GM23338 (cell line): Measurements from ENCODE around the gene SPTB. TPM values are rescaled to one million over a fixed set of nuclear protein-coding genes. Genes with fewer than 3 reads are reported as not detected.

ENCODE experiments used
- ATAC-seq: fragments of 200-7000 bp; cut with Tn5 transposase; 3 replicates; pipeline ENCODE4 v1.9.1; 2020
- DNase-seq: peaks from one replicate; pipeline ENCODE4 v3.0.0-alpha.2; 2015; ENCODE audit warnings: low spot score
- H2AFZ ChIP-seq: fragments of 200-600 bp; sonication (generic); 2 replicates; pipeline ENCODE4 v1.8.0; 2016; ENCODE audit warnings: antibody characterized with exemption, mild to moderate bottlenecking, moderate library complexity
- H3F3A ChIP-seq: fragments of 200-600 bp; sonication (generic); replicated peaks from 2 replicates; pipeline ENCODE4 v1.8.0; 2017; ENCODE audit warnings: antibody characterized with exemption, mixed run types, low read depth
- H3K27ac ChIP-seq: fragments of 200-600 bp; sonication (generic); 2 replicates; pipeline ENCODE4 v1.6.1; 2016; ENCODE audit warnings: low read depth
- H3K27me3 ChIP-seq: fragments of 200-600 bp; sonication (generic); 2 replicates; pipeline ENCODE4 v1.8.0; 2016; ENCODE audit warnings: mild to moderate bottlenecking, mixed run types, moderate library complexity; ENCODE audit not compliant: insufficient read depth
- H3K36me3 ChIP-seq: fragments of 200-600 bp; sonication (generic); 2 replicates; pipeline ENCODE4 v1.8.0; 2016; ENCODE audit warnings: mild to moderate bottlenecking; ENCODE audit not compliant: insufficient read depth
- H3K4me1 ChIP-seq: fragments of 200-600 bp; sonication (generic); 2 replicates; pipeline ENCODE4 v1.8.0; 2016; ENCODE audit warnings: mild to moderate bottlenecking, moderate library complexity; ENCODE audit not compliant: insufficient read depth
- H3K4me2 ChIP-seq: fragments of 200-600 bp; sonication (generic); 2 replicates; pipeline ENCODE4 v1.7.1; 2017; ENCODE audit warnings: mixed run types
- H3K4me3 ChIP-seq: fragments of 200-600 bp; sonication (generic); 2 replicates; pipeline ENCODE4 v1.6.1; 2016; ENCODE audit warnings: mixed run types
- H3K79me2 ChIP-seq: fragments of 200-600 bp; sonication (generic); replicated peaks from 2 replicates; pipeline ENCODE4 v1.8.0; 2017; ENCODE audit warnings: mild to moderate bottlenecking; ENCODE audit not compliant: insufficient read depth
- H3K9me2 ChIP-seq: fragments of 200-600 bp; sonication (generic); 2 replicates; pipeline ENCODE4 v1.8.0; 2017; ENCODE audit not compliant: insufficient read depth
- H4K20me1 ChIP-seq: fragments of 200-600 bp; sonication (generic); replicated peaks from 2 replicates; pipeline ENCODE4 v1.8.0; 2017; ENCODE audit warnings: mild to moderate bottlenecking; ENCODE audit not compliant: insufficient read depth
- H3K27ac Mint-ChIP-seq: 2 replicates; pipeline ENCODE4 v1.8.0; 2020; ENCODE audit warnings: inconsistent platforms, mild to moderate bottlenecking, moderate library complexity, mixed read lengths
- H3K27me3 Mint-ChIP-seq: 3 replicates; pipeline ENCODE4 v1.8.0; 2022; ENCODE audit warnings: low read depth, mild to moderate bottlenecking, moderate library complexity, mixed read lengths, inconsistent platforms; ENCODE audit not compliant: insufficient read depth, poor library complexity
- H3K36me3 Mint-ChIP-seq: 3 replicates; pipeline ENCODE4 v1.8.0; 2021; ENCODE audit warnings: low read depth, mild to moderate bottlenecking, inconsistent platforms, moderate library complexity, mixed read lengths
- H3K4me1 Mint-ChIP-seq: 3 replicates; pipeline ENCODE4 v1.8.0; 2020; ENCODE audit warnings: mild to moderate bottlenecking, inconsistent platforms, mixed read lengths
- H3K4me3 Mint-ChIP-seq: 3 replicates; pipeline ENCODE4 v1.8.0; 2021; ENCODE audit warnings: moderate library complexity, mild to moderate bottlenecking, inconsistent platforms, mixed read lengths
- H3K9me3 Mint-ChIP-seq: 3 replicates; pipeline ENCODE4 v1.8.0; 2020; ENCODE audit warnings: moderate library complexity, mild to moderate bottlenecking, inconsistent platforms, mixed read lengths
- CREB1 ChIP-seq: fragments of 250-450 bp; sonication (Bioruptor Pico); IDR thresholded peaks from 2 replicates; pipeline ENCODE4 v1.5.0; 2020; ENCODE audit warnings: low read depth, mild to moderate bottlenecking, moderate library complexity
- EZH2 ChIP-seq: fragments of 200-600 bp; sonication (generic); IDR thresholded peaks from one replicate; pipeline ENCODE4 v1.8.0; 2017; ENCODE audit warnings: antibody characterized with exemption, mild to moderate bottlenecking, low read depth; ENCODE audit not compliant: unreplicated experiment
- EZH2phosphoT487 ChIP-seq: fragments of 200-600 bp; sonication (generic); IDR thresholded peaks from one replicate; pipeline ENCODE4 v1.8.1; 2018; ENCODE audit warnings: antibody characterized with exemption; ENCODE audit not compliant: unreplicated experiment
- JUNB ChIP-seq: IDR thresholded peaks from one replicate; pipeline ENCODE4 v1.6.1; 2016; ENCODE audit warnings: antibody characterized with exemption; ENCODE audit not compliant: unreplicated experiment
- NANOG ChIP-seq: IDR thresholded peaks from 2 replicates; pipeline ENCODE4 v1.6.1; 2016; ENCODE audit warnings: antibody characterized with exemption, borderline replicate concordance
- POLR2AphosphoS5 ChIP-seq: IDR thresholded peaks from 2 replicates; pipeline ENCODE4 v1.6.1; 2016; ENCODE audit warnings: antibody characterized with exemption, low read depth
- STAT1 ChIP-seq: IDR thresholded peaks from one replicate; pipeline ENCODE4 v1.6.1; 2016; ENCODE audit warnings: antibody characterized with exemption; ENCODE audit not compliant: unreplicated experiment
- ZNF114 ChIP-seq: fragments of 250-450 bp; sonication (Bioruptor Pico); IDR thresholded peaks from 2 replicates; pipeline ENCODE4 v1.5.0; 2020; ENCODE audit warnings: mild to moderate bottlenecking, moderate library complexity
- ZNF331 ChIP-seq: fragments of 250-450 bp; sonication (Bioruptor Pico); IDR thresholded peaks from 2 replicates; pipeline ENCODE4 v1.5.0; 2020; ENCODE audit warnings: low read depth, mild to moderate bottlenecking, moderate library complexity
- polyA plus RNA-seq: library from polyadenylated mRNA; unstranded; fragments of >200 nt; fragmentation: Nextera tagmentation; extraction: Ambion mirVana; gene quantifications from 2 replicates; pipeline ENCODE4 v1.2.1, GENCODE V29; 2016
- total RNA-seq: library from RNA; depleted of rRNA; stranded (reverse); fragments of >200 nt; shearing (Covaris generic); gene quantifications from 2 replicates; pipeline ENCODE4 v1.2.3, GENCODE V29; 2014
- TF ChIP-seq, protein P1 (sequence below), 2 experiments: fragments of 200-600 bp in 1 of 2; sonication (generic) in 1 of 2; conservative IDR thresholded peaks; 2 replicates each; pipeline versions ENCODE4 v1.5.1 to v1.6.1; 2016 to 2017; ENCODE audit warnings: antibody characterized with exemption in 2 of 2, low read depth in 2 of 2, mild to moderate bottlenecking in 2 of 2, moderate library complexity in 1 of 2
- TF ChIP-seq, protein P2 (sequence below): fragments of 250-450 bp; sonication (Bioruptor Pico); IDR thresholded peaks from 2 replicates; pipeline ENCODE4 v1.5.0; 2020; ENCODE audit warnings: mild to moderate bottlenecking, moderate library complexity
- TF ChIP-seq, protein P3 (sequence below): IDR thresholded peaks from 2 replicates; pipeline ENCODE4 v1.6.1; 2016; ENCODE audit warnings: antibody characterized with exemption
- TF ChIP-seq, protein P4 (sequence below): IDR thresholded peaks from one replicate; pipeline ENCODE4 v1.6.1; 2018; ENCODE audit warnings: antibody characterized with exemption; ENCODE audit not compliant: unreplicated experiment

SPTB gene
- total and polyA plus RNA-seq, 2 experiments from 2014 or later, result 1.1 to 1.9 TPM

DNA sequence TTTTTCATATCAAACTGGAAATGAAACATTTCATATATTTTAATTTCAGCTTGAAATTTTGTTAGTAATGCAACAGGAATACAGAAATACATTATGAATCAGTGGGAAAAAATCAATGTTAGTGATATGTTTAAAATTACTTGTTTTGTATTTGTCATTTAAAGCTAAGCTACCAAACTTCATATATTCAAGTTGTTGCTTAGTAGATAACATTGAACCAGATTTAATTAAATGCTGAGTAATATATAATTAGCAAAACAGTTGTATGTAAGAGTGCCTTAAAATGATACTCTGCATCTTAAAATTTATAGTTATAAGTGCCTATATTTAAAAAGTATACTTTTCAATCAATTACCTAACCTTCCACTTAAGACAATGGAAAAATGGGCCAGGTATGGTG, 39.5 kb upstream of the SPTB start:
- Histone ChIP-seq H3K4me2 (no peak overlapping the region), H3K4me3 (no peak overlapping the region), H3F3A (no peaks in the 10 kb centered on the region), H3K27ac (no peak overlapping the region; the same call in 1 of the 2 replicates), H3K9me2 (no peaks in the 10 kb centered on the region), H3K27me3 (no peaks in the 10 kb centered on the region), H4K20me1 (0 out of 2 replicates have a peak, but pooled peaks cover 3% of the 10 kb centered on the region), H3K79me2 (peaks cover 36% of the 10 kb centered on the region), H3K4me1 (peaks cover 9% of the 10 kb centered on the region; the same call in 1 of the 2 replicates), H2AFZ (no peak overlapping the region), H3K36me3 (peaks cover 5% of the 10 kb centered on the region; the same call in 1 of the 2 replicates)
- Mint-ChIP-seq H3K36me3 (peaks cover 7% of the 10 kb centered on the region; the same call in 2 of the 3 replicates), H3K27ac (no peak overlapping the region), H3K4me3 (no peak overlapping the region), H3K9me3 (no peaks in the 10 kb centered on the region), H3K27me3 (peaks cover 4% of the 10 kb centered on the region), H3K4me1 (peaks cover 9% of the 10 kb centered on the region)
- TF ChIP-seq ZNF114, result no peak
- TF ChIP-seq STAT1, result no peak
- TF ChIP-seq, protein P1, sequence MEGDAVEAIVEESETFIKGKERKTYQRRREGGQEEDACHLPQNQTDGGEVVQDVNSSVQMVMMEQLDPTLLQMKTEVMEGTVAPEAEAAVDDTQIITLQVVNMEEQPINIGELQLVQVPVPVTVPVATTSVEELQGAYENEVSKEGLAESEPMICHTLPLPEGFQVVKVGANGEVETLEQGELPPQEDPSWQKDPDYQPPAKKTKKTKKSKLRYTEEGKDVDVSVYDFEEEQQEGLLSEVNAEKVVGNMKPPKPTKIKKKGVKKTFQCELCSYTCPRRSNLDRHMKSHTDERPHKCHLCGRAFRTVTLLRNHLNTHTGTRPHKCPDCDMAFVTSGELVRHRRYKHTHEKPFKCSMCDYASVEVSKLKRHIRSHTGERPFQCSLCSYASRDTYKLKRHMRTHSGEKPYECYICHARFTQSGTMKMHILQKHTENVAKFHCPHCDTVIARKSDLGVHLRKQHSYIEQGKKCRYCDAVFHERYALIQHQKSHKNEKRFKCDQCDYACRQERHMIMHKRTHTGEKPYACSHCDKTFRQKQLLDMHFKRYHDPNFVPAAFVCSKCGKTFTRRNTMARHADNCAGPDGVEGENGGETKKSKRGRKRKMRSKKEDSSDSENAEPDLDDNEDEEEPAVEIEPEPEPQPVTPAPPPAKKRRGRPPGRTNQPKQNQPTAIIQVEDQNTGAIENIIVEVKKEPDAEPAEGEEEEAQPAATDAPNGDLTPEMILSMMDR (conservative IDR thresholded peaks at IDR 0.05; ENCODE audit: low read depth in 2 of 2), result no peak
- no peak for TF ChIP-seq CREB1
- no peak for TF ChIP-seq EZH2
- TF ChIP-seq NANOG, result no peak
- no peak for TF ChIP-seq POLR2AphosphoS5
- TF ChIP-seq, protein P2, sequence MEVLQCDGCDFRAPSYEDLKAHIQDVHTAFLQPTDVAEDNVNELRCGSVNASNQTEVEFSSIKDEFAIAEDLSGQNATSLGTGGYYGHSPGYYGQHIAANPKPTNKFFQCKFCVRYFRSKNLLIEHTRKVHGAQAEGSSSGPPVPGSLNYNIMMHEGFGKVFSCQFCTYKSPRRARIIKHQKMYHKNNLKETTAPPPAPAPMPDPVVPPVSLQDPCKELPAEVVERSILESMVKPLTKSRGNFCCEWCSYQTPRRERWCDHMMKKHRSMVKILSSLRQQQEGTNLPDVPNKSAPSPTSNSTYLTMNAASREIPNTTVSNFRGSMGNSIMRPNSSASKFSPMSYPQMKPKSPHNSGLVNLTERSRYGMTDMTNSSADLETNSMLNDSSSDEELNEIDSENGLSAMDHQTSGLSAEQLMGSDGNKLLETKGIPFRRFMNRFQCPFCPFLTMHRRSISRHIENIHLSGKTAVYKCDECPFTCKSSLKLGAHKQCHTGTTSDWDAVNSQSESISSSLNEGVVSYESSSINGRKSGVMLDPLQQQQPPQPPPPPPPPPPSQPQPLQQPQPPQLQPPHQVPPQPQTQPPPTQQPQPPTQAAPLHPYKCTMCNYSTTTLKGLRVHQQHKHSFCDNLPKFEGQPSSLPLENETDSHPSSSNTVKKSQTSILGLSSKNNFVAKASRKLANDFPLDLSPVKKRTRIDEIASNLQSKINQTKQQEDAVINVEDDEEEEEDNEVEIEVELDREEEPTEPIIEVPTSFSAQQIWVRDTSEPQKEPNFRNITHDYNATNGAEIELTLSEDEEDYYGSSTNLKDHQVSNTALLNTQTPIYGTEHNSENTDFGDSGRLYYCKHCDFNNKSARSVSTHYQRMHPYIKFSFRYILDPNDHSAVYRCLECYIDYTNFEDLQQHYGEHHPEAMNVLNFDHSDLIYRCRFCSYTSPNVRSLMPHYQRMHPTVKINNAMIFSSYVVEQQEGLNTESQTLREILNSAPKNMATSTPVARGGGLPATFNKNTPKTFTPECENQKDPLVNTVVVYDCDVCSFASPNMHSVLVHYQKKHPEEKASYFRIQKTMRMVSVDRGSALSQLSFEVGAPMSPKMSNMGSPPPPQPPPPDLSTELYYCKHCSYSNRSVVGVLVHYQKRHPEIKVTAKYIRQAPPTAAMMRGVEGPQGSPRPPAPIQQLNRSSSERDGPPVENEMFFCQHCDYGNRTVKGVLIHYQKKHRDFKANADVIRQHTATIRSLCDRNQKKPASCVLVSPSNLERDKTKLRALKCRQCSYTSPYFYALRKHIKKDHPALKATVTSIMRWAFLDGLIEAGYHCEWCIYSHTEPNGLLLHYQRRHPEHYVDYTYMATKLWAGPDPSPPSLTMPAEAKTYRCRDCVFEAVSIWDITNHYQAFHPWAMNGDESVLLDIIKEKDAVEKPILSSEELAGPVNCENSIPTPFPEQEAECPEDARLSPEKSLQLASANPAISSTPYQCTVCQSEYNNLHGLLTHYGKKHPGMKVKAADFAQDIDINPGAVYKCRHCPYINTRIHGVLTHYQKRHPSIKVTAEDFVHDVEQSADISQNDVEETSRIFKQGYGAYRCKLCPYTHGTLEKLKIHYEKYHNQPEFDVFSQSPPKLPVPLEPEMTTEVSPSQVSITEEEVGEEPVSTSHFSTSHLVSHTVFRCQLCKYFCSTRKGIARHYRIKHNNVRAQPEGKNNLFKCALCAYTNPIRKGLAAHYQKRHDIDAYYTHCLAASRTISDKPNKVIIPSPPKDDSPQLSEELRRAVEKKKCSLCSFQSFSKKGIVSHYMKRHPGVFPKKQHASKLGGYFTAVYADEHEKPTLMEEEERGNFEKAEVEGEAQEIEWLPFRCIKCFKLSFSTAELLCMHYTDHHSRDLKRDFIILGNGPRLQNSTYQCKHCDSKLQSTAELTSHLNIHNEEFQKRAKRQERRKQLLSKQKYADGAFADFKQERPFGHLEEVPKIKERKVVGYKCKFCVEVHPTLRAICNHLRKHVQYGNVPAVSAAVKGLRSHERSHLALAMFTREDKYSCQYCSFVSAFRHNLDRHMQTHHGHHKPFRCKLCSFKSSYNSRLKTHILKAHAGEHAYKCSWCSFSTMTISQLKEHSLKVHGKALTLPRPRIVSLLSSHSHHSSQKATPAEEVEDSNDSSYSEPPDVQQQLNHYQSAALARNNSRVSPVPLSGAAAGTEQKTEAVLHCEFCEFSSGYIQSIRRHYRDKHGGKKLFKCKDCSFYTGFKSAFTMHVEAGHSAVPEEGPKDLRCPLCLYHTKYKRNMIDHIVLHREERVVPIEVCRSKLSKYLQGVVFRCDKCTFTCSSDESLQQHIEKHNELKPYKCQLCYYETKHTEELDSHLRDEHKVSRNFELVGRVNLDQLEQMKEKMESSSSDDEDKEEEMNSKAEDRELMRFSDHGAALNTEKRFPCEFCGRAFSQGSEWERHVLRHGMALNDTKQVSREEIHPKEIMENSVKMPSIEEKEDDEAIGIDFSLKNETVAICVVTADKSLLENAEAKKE, result no peak
- no peak for TF ChIP-seq ZNF331
- no peak for TF ChIP-seq JUNB
- TF ChIP-seq EZH2phosphoT487, result no peak
- TF ChIP-seq, protein P3, sequence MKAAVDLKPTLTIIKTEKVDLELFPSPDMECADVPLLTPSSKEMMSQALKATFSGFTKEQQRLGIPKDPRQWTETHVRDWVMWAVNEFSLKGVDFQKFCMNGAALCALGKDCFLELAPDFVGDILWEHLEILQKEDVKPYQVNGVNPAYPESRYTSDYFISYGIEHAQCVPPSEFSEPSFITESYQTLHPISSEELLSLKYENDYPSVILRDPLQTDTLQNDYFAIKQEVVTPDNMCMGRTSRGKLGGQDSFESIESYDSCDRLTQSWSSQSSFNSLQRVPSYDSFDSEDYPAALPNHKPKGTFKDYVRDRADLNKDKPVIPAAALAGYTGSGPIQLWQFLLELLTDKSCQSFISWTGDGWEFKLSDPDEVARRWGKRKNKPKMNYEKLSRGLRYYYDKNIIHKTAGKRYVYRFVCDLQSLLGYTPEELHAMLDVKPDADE, result no peak
- TF ChIP-seq, protein P4, sequence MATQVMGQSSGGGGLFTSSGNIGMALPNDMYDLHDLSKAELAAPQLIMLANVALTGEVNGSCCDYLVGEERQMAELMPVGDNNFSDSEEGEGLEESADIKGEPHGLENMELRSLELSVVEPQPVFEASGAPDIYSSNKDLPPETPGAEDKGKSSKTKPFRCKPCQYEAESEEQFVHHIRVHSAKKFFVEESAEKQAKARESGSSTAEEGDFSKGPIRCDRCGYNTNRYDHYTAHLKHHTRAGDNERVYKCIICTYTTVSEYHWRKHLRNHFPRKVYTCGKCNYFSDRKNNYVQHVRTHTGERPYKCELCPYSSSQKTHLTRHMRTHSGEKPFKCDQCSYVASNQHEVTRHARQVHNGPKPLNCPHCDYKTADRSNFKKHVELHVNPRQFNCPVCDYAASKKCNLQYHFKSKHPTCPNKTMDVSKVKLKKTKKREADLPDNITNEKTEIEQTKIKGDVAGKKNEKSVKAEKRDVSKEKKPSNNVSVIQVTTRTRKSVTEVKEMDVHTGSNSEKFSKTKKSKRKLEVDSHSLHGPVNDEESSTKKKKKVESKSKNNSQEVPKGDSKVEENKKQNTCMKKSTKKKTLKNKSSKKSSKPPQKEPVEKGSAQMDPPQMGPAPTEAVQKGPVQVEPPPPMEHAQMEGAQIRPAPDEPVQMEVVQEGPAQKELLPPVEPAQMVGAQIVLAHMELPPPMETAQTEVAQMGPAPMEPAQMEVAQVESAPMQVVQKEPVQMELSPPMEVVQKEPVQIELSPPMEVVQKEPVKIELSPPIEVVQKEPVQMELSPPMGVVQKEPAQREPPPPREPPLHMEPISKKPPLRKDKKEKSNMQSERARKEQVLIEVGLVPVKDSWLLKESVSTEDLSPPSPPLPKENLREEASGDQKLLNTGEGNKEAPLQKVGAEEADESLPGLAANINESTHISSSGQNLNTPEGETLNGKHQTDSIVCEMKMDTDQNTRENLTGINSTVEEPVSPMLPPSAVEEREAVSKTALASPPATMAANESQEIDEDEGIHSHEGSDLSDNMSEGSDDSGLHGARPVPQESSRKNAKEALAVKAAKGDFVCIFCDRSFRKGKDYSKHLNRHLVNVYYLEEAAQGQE, result no peak
- ATAC-seq (no peak), DNase-seq (no peak)
